HTERT RPE-1 (cell line): Measurements from ENCODE around the gene E2F3.

Experiments used
- in situ Hi-C: fragments of 300-500 bp; cut with MboI; formaldehyde crosslinking; loops from 4 replicates; pipeline ENCODE4 v1.14.3; 2020; ENCODE audit warnings: low sequenced_read_pairs

E2F3 gene

DNA sequence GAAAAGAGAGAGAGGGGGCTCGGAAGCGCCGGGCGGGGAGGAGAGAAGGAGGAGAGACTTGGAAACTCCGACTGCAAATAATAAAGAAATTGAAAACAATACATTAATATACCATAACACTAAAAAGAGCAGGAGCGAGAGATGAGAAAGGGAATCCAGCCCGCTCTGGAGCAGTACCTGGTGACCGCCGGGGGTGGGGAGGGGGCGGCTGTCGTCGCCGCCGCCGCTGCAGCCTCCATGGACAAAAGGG, 338 bp downstream of the E2F3 start:
- in situ Hi-C loops = no loop called here

DNA sequence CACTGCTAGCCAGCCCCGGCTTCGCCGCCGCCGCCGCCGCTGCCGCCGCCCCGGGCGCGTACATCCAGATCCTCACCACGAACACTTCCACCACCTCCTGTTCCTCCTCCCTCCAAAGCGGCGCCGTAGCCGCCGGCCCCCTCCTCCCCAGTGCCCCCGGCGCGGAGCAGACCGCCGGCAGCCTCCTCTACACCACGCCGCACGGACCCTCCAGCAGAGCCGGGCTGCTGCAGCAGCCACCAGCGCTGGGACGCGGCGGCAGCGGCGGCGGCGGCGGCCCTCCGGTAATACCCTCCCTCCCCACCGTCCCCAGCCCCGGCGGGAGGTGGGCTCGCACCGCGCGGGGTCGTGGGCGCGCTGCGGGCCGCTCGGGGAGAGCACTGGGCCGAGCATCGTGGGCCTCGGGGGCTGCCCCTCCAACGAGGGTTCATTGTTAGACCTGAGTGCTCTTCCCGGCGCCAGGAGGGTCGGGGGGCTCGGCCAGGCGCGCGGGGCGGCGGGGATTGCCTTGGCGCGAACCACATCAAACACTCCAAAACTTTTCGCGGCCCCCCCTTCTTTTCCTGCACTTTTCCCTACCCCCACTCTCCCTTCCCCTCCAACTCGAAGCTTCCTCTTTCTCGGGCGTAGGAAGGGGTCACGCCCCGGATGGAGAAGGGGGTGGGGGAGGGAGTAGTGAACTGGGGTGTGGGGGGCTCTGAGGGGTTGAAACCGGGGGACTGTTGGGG, 827 bp downstream of the E2F3 start:
- in situ Hi-C loops = no loop called here

DNA sequence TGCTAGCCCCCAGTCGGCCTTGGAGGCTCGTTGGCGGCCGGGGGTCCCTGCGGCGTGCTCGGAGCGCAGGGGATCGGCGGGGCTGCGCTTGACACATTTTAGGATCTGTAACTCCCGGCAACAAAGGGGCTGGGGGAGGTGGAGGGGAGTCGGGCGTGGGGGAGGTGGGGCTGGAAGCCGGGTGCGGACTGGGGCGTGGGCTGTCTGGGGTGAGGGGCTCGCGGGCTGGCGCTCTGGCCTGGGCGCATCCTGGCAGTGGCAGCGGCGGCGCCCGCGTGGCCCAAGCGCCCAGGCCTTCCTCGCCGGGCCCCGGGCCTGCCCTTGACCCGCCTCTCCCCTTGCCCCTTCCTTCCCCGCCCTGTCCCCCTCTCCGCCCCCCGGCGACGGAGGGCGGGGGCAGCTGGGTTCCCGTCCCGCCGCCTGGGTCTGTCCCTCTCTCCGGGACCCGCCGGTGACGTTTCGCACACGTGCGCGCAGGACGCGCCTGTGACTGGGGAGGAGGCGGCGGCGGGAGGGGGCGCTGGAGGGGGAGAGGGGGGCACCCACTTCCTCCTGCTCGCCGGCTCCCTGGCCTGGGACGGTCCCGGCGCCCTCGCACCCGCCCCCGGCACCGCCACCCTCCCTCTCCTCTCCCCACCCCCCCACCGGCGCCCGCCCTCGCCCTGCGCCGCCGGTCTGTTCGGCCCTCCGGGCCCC, 1.5 kb downstream of the E2F3 start:
- in situ Hi-C loops = no loop called here

DNA sequence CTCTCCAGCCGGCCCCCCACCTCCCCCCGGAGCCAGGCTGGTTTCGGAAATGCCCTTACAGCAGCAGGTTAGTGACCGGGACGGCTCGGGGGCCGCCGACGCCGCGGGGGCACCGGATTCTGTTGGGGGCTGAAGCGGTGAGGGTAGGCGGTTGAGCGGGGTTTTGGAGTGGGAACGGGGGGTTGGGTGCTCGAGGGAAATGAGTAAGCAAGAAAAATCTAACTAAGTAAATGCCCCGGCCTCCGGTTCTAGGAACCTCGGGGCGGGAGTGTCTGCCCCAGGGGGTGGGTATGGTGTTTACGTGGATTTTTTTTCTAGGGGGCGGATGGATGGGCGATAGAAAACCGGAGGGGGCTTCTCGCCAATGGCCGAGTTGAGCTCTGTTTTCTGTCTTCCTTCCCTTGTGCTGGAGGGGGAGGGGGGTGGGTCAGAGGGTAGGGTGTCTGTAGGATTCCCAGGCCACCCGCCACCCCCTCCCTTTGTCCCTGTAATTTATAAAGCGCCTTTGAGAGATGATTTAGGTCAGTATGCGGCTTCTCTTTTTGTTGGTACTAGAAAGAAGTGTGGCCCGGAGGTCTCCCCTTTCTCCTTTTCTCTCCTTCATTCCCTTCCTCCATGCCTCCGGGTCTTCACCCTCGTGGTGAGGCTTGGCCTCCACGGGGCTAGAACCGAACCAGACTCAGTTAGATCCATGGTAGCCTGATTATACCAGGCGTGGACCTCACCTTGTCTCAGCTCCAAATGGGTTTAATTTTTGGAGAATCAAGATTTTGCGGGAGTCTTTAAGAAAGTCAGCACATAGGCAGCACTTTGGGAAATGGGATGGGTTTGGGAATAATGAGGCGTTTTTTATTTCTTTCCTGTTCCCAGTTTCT, 2.3 kb downstream of the E2F3 start:
- in situ Hi-C loops = no loop called here

DNA sequence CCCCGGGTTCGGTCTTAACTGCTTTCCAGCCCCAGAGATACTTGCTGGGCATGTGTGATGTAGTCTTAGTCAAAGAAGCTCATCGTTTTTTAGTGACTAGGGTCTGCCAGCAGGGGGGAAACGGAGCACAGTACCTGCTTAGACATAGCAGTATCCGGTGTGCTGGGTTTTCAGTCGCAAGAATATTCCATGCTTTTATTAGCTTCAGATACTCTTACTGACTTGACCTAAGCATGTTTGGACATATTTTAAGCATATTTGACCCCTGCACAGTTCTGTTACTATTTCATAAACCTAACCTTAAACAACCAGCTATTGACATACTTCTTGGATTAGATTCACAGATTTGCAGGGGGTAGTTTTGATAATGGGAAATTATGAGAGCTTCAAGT, 3.0 kb downstream of the E2F3 start:
- in situ Hi-C loops = no loop called here

DNA sequence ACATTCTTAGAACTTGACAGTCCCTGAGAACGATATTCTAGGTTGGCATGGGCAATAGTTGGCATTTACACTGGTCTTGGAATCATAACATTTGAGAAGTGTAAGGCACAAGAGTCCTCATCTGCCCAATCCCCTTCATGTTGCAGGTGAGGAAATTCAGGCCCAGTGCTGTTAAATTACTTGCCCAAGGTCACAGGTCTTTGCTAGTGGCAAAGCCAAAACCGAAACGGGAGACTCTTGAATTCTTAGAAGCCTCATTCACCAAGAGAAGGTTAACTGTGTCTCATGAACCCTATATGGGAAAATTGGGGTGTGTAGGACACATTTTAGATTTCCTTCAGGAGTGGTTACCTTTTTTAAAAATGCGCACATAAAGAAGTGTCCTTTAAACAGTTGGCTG, 7.2 kb downstream of the E2F3 start:
- in situ Hi-C loops = no loop called here

DNA sequence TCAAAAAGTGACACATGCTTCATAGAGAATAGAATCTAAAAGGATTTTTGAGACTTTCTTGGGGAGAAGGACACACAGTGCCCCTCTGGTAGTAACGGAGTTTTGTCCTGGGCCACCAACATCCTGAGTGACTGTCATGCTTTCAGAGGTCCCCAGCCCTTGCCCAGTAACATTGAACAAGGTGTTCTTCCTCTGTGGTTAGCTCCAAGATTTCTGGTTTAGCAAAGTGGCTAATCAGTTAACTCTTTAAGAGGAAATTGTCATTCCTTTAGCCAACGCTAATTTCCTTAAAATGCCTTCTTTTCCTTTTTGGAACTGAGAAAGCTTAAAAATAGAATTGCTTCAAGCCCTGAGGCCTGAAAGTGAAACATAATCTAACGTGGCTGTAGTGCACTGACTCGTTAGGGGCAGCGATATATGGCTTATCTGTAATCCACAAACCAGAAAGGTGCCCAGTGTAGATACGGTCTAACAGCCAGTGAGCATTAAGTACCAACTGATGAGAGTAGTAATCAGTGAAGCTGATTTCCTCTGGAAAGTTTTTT, 7.8 kb downstream of the E2F3 start:
- in situ Hi-C loops = no loop called here

DNA sequence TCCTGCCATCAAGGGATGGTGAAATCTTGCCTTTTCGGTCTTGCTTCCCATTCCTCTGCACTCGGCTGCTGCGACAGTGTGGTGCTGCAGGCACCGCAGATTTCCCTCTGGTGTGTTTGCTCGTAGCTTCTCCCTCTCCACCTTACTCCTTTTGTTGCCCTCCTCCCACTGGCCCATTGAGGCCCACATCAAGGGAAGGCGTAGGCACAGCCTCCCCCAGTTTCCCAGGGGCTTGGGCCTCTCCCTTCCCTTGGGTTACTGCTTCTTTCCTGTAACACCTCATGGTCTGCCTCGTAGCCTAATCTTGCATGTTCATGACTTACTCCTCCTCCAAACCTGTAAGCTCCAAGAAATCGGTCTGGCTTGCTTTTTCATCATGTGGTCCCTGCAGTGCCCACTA, 9.9 kb downstream of the E2F3 start:
- in situ Hi-C loops = no loop called here

DNA sequence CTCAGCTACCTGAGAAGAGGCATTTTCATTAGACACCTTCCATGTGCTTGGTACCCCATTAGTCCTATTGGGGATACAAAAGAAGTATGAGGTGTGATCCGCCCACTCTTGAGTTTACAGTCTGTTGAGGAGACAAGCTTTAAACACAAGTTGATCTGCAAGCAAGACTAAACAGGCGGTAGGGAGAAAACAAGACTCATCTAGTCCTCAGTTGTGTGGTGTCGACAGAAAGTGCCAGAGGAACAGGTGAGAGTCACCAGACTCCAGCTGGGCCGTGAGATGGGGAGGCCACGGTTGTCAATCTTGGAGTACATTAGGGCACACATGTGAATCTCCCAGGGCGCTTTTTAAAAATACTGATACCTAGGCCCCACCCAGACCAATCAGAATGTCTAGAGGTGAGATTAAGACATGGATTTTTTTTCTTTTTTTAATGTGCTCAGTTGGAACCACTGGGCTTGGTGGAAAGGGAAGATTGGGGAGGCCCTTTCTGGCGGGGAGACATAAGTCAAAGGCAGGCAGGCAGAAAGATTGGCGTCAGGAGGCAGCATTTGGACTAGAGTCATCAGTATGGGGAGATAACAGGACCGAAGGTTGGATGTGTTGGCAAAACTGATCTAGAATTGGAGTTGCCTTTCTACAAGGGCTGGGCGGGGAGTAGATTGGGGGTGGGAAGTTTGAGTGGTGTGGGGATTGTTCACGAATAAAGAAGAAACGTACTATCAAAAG, 10.4 kb downstream of the E2F3 start:
- in situ Hi-C loops = no loop called here

DNA sequence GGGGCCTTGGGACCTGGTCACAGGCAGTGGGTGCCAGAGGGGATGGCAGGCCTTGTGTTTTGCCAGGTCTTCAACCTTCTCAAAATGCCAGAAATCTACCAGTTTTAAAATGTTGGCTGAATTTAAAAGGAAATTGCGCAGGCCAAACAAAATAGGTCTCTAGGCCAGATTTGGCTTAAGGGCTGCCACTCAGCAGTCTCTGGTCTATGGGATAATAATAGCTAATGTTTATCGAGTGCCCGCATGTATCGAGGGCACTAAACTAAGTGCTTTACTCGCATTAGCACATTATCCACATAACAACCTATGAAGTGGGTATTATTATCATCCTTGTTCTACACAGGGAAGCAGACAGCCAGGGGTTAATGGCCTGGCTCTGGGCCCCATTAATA, 11.0 kb downstream of the E2F3 start:
- in situ Hi-C loops = no loop called here

DNA sequence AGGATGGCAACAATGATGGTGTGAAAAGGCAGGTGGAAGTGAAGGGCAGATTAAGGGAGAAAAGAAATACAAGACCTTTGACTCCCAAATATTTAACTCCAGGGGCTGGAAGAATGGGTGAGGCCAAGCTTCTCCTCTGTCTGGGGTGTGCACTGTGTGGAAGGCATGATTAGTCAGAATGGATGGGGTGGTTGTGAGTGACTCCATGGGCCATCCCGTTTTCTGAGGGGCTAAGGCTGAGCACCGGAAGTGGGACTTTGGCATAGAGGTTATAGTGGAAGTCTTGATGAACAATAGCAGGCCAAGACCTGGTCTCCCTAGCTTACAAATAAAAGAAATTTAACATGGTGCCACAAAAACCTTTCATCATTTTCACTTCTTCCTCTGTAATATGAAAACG, 12.1 kb downstream of the E2F3 start:
- in situ Hi-C loops = no loop called here

DNA sequence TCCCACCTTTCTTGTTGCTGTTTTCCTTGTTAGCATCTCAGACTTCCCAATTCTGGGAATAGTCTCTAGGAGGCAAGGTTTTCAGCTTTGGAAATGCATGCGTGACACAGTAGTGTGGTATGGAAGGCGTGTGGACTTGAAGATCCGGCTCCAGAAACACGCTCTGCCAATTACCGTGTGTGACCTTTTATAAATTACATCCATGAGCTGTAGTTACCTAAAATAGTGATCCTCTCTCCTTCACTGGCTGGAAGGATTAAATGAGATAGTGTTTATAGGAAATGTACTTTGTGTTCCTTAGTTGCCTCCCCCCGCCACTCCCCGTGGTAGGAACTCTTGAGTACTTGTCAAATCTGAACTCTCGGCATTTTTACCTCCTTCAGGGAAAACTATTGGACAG, 13.0 kb downstream of the E2F3 start:
- in situ Hi-C loops = no loop called here

DNA sequence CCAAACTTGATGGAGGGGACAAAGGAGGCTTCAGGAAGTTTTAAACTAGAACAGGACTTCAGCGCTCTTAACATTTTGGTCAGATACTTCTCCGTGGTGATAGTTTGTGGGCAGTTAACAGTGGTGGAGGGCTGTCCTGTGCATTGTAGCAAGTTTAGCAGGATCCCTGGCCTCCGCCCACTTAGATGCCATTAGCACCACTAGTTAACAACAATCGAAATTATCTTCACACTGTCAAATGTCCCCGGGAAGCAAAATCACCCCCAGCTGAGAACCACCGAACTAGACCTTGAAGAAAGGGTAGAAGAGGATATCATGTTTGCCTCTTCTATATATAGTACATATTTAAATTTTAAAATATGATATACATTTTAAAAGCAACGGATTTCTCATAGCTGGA, 13.6 kb downstream of the E2F3 start:
- in situ Hi-C loops = no loop called here

DNA sequence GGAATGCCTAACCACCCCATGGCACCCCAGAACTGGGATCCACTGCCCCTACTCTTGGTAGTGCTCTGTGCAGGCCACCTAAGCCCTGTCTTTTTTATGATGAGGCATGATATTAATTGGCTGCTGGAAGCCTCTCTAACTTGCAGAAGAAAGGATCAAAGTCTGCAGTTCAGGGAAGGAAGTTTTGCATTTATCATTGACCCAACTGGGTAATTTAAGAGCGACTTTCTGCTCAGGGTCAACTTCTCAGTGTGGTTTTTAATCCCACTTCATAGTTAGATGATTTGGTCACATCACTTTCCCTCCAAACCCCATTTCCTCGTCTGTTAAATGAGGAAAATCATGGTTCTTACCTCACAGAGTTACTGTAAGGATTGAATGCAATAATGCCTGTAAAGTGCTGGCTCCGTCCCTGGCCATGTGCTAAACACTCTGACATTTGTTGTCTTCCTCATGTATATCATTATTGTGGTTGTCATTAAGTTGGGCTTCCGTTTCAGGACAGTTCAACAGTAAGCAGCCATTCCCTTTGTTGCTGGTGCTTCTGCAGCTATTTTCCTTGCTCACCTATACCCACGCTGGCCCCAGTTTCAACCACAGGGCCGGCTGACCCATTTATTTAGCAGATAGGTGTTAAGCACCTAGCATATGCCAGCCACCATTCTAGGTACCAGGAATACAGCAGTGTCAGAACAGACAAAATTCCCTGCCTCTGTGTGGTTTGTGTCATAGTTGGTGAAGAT, 14.2 kb downstream of the E2F3 start:
- in situ Hi-C loops = no loop called here

DNA sequence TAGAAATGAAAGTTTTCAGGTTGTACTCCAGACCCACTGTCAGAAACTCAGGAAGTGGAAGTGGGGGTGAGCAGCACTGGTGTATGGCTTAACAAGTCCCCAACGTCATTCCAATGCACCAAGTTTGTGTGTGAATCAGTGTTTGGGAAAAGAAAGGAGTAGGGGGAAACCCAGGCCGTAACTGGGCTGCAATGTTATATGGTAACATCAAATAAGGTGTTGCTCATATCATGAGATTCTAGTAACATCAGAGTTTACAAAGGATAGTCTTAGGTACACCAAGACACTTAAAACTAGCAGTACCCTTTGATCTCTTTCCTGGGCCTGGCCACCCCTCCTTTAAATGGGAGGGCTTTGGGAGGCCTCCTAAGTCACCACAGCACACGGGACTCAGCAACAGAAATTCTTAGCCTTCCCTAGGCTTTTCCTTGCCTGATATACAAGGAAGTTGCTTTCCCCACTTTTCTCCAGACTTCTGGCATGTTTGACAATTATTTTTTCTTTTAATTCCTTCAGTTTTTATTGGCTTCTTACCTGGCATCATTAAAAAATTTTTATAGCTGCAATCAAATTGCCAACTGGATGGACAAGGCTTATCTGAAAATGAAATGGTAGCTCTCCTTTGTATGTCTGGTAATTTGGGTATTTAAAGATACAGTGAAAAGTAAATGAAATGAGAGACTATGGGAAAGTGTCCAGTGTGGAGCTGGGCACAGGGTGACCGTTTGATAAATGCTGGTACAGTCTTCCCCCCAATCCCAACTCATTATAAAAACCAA, 15.1 kb downstream of the E2F3 start:
- in situ Hi-C loops = no loop called here

DNA sequence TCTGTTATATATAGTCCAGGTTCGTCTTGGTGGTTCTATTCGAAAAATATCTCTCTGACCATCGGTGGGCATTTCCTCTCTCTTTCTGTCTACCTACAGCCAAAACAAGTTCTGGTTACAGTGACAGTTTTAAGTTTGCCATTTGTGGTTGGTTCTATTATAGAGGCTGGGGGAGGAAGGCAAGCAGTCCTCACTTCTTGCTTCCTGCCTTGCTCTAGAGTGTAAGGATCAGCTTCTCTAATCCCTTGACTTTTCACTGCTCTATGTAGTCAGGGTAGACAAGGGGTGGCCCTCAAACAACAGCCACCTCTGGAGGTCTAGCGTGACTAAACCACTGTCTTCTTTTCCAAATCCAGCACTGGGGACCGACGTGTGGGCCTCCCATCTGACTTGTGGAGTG, 16.1 kb downstream of the E2F3 start:
- in situ Hi-C loops = no loop called here

DNA sequence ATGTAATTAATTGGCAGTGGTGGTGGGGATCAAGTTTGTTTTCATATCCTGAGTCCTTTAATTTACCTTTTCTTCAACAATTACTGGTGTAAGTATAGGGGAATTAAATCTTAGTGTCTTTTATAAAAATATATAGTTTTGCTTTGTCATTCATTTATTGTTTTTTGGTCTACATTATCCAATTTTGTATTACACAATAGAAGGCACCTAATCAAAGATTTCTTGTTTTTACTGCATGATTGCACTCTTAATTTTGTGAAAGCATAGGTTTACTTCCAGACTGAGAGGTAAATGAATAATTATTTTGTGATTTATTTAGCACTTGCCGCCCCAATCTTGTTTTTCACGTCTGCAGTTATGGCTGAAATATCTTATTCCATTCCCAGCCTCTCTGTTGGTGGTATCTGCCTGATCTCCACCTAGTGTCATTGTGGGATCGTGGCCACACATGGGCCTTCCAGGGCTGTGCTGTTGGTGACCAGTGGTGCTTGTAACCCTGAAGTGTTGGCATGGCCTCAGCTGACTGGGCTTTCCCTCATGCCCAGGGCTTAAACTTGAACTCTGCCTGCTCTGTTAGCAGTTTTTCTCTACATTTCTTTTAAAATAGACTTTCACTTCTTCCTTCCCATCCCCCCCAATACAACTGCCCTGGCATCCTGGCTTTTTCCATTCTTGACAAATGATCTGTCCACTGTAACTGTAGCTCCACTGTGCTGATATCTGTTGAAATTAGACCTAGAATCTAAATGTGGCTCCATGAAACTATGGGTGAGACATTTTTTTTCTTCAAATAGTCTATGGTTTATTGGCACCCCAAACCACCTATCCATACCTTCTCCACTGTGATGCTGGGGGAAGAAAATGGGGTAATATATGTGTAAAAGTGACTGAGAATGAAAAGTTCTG, 24.8 kb downstream of the E2F3 start:
- in situ Hi-C loops = no loop called here

DNA sequence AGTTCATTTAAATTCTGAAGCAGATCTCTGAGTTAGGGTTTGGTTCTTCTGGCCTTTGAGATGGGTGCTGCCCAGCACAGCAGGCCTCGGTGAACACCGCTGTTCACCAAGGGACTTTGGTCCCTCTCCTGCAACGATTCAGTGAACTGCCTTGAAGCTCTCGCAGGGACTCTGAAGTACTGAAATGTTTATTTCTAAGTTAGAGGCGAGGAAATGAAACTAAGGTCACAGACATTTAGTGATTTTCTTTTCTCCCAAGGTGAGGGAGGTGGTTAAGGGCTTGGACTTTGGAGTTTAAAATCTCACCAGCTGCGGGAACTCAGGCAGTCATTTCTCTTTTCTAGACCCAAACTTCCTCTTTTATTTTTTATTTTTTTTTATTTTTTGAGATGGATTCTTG, 26.2 kb downstream of the E2F3 start:
- in situ Hi-C loops = no loop called here

DNA sequence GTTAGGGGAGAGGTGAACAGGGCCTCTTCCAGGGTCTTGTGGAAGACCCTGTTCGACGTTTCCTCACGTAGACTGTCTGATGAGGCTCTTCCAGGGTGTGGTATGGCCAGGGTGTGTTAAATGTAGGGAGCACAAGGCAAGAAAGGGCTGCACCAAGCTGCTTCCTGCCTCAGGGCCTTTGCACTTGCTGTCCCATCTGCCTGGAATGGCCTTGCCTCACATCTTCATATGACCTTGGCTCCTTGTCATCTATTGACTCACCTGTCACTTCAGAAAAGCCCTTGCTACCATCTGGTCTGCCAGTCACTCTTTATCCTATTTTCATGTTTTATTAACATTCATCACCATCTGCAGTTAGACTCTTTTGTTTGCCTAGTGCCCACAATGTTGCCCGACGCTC, 31.0 kb downstream of the E2F3 start:
- in situ Hi-C loops = no loop called here
